Parathyroid adenoma (tissue), 2 donors: Measurements from ENCODE around the gene TIAM2.

Experiments used
- H2AFZ ChIP-seq: fragments of 300-600 bp; sonication (generic); one replicate; pipeline ENCODE4 v1.7.0; 2017; ENCODE audit warnings: antibody characterized with exemption, mild to moderate bottlenecking
- H3K27ac ChIP-seq: fragments of 300-600 bp; sonication (generic); one replicate; pipeline ENCODE4 v1.7.0; 2017
- H3K27me3 ChIP-seq: fragments of 300-600 bp; sonication (generic); one replicate; pipeline ENCODE4 v1.7.0; 2017; ENCODE audit warnings: low read length; ENCODE audit not compliant: control insufficient read depth, insufficient read depth
- H3K36me3 ChIP-seq: fragments of 300-600 bp; sonication (generic); one replicate; pipeline ENCODE4 v1.7.0; 2017; ENCODE audit warnings: low read length; ENCODE audit not compliant: control insufficient read depth, insufficient read depth
- H3K4me1 ChIP-seq: fragments of 300-600 bp; sonication (generic); one replicate; pipeline ENCODE4 v1.7.0; 2017; ENCODE audit warnings: control low read depth
- H3K4me2 ChIP-seq: fragments of 300-600 bp; sonication (generic); one replicate; pipeline ENCODE4 v1.7.0; 2017; ENCODE audit warnings: low read length
- H3K4me3 ChIP-seq: fragments of 300-600 bp; sonication (generic); one replicate; pipeline ENCODE4 v1.7.0; 2017; ENCODE audit warnings: low read depth, low read length
- H3K79me2 ChIP-seq: fragments of 300-600 bp; sonication (generic); one replicate; pipeline ENCODE4 v1.7.0; 2017; ENCODE audit warnings: control low read depth
- H3K9ac ChIP-seq: fragments of 300-600 bp; sonication (generic); one replicate; pipeline ENCODE4 v1.7.0; 2017; ENCODE audit warnings: mild to moderate bottlenecking
- H3K9me3 ChIP-seq: fragments of 300-600 bp; sonication (generic); one replicate; pipeline ENCODE4 v1.7.0; 2017; ENCODE audit warnings: low read length; ENCODE audit not compliant: control insufficient read depth
- CTCF ChIP-seq: fragments of 300-600 bp; sonication (generic); IDR thresholded peaks from one replicate; pipeline ENCODE4 v1.7.0; 2017; ENCODE audit warnings: antibody characterized with exemption, mild to moderate bottlenecking
- donor health status: primary hyperparathyroidism.

The TIAM2 gene

GRCh38 chr6:155190677-155191076, 195.6 kb downstream of the TIAM2 start:
- H3K4me1 ChIP-seq, result no peaks in the 10 kb centered on the region
- no peaks in the 10 kb centered on the region for H3K79me2 ChIP-seq
- H3K36me3 ChIP-seq, result no peaks in the 10 kb centered on the region
- H2AFZ ChIP-seq, result no peak overlapping the region
- H3K9me3 ChIP-seq, result no peaks in the 10 kb centered on the region
- no peak overlapping the region for H3K27ac ChIP-seq
- H3K4me3 ChIP-seq, result no peak overlapping the region
- no peak overlapping the region for H3K4me2 ChIP-seq
- no peak overlapping the region for H3K9ac ChIP-seq
- TF ChIP-seq CTCF, result no peak
- no peaks in the 10 kb centered on the region for H3K27me3 ChIP-seq

GRCh38 chr6:155193526-155193925, 198.4 kb downstream of the TIAM2 start:
- Histone ChIP-seq H2AFZ (no peak overlapping the region), H3K27ac (no peak overlapping the region), H3K36me3 (no peaks in the 10 kb centered on the region), H3K9me3 (no peaks in the 10 kb centered on the region), H3K4me2 (no peak overlapping the region), H3K4me1 (no peaks in the 10 kb centered on the region), H3K27me3 (no peaks in the 10 kb centered on the region), H3K4me3 (no peak overlapping the region), H3K79me2 (no peaks in the 10 kb centered on the region), H3K9ac (no peak overlapping the region)
- no peak for TF ChIP-seq CTCF

- no peaks in the 10 kb centered on the region for H3K79me2 ChIP-seq
- H3K27me3 ChIP-seq, result no peaks in the 10 kb centered on the region
- no peak overlapping the region for H3K4me3 ChIP-seq
- no peak overlapping the region for H3K9ac ChIP-seq
- no peak for TF ChIP-seq CTCF
- no peaks in the 10 kb centered on the region for H3K9me3 ChIP-seq
- no peaks in the 10 kb centered on the region for H3K4me1 ChIP-seq
- H3K27ac ChIP-seq, result no peak overlapping the region
- H2AFZ ChIP-seq, result no peak overlapping the region
- H3K36me3 ChIP-seq, result no peaks in the 10 kb centered on the region
- no peak overlapping the region for H3K4me2 ChIP-seq
Observed at GRCh38 chr6:155194399-155194798, 199.3 kb downstream of the TIAM2 start.

- Histone ChIP-seq H3K27me3 (no peaks in the 10 kb centered on the region), H3K4me2 (no peak overlapping the region), H3K27ac (no peak overlapping the region), H3K79me2 (no peaks in the 10 kb centered on the region), H3K4me1 (no peaks in the 10 kb centered on the region), H3K9ac (no peak overlapping the region), H3K4me3 (no peak overlapping the region), H2AFZ (no peak overlapping the region), H3K36me3 (no peaks in the 10 kb centered on the region), H3K9me3 (no peaks in the 10 kb centered on the region)
- no peak for TF ChIP-seq CTCF
Observed at GRCh38 chr6:155195903-155196302, 200.8 kb downstream of the TIAM2 start.

GRCh38 chr6:155196911-155197310, 201.8 kb downstream of the TIAM2 start:
- no peak for TF ChIP-seq CTCF
- no peaks in the 10 kb centered on the region for H3K4me1 ChIP-seq
- H3K36me3 ChIP-seq, result no peaks in the 10 kb centered on the region
- no peak overlapping the region for H3K4me3 ChIP-seq
- H3K9ac ChIP-seq, result no peak overlapping the region
- H2AFZ ChIP-seq, result no peak overlapping the region
- no peak overlapping the region for H3K27ac ChIP-seq
- no peaks in the 10 kb centered on the region for H3K9me3 ChIP-seq
- no peaks in the 10 kb centered on the region for H3K79me2 ChIP-seq
- H3K4me2 ChIP-seq, result no peak overlapping the region
- H3K27me3 ChIP-seq, result no peaks in the 10 kb centered on the region
